ENCODE measurements around the gene RANBP9.

- TF ChIP-seq POLR2AphosphoS5 (IDR thresholded peaks at IDR 0.05; ENCODE audit: low read depth, low read length) (no peak), REST (IDR thresholded peaks at IDR 0.05; ENCODE audit: insufficient read depth in 1 of 2, low read depth in 2 of 2, low read length in 2 of 2) (no peak), SIN3A (IDR thresholded peaks at IDR 0.05; ENCODE audit: borderline replicate concordance, insufficient read depth, low read length) (no peak), TAF1 (IDR thresholded peaks at IDR 0.05; ENCODE audit: borderline replicate concordance, insufficient read depth, low read length) (no peak)
These were observed 124.8 kb downstream of the RANBP9 start for GRCh38 chr6:13586603-13587542.

All from PFSK-1 (cell line).